Testis (tissue), 2 donors: ENCODE measurements around the gene SLC6A18.

Experiments used
- POLR2A ChIP-seq: fragments of 450-650 bp; IDR thresholded peaks from one replicate; pipeline ENCODE4 v1.6.1; 2017; ENCODE audit warnings: antibody characterized with exemption, mild to moderate bottlenecking, moderate library complexity
- TF ChIP-seq, protein P1 (sequence below), 3 experiments: fragments of 450-650 bp in 2 of 3; fragments of 200-600 bp in 1 of 3; sonication (generic) in 1 of 3; IDR thresholded peaks; one replicate each; pipeline ENCODE4 v1.5.1; 2016 to 2019; ENCODE audit warnings: antibody characterized with exemption in 3 of 3, mild to moderate bottlenecking in 2 of 3, moderate library complexity in 1 of 3

DNA sequence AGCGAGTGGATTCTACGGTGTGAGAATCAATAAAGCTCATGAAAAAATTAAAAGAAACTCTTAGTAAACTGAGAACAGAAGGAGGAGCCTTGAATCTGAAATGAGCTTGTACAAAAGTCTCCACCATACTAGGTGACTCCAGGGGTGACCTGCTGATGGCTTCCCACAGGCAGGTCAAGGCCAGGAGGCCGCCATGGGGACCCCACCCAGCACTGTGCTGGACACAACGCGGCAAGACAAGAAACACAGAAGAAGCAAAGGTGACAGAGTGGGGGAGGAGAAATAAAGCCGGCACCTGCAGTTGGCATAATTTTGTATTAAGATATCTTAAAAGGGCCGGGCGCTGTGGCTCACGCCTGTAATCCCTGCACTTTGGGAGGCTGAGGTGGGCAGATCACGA lies 35.9 kb upstream of the SLC6A18 start:
- TF ChIP-seq, protein P1, sequence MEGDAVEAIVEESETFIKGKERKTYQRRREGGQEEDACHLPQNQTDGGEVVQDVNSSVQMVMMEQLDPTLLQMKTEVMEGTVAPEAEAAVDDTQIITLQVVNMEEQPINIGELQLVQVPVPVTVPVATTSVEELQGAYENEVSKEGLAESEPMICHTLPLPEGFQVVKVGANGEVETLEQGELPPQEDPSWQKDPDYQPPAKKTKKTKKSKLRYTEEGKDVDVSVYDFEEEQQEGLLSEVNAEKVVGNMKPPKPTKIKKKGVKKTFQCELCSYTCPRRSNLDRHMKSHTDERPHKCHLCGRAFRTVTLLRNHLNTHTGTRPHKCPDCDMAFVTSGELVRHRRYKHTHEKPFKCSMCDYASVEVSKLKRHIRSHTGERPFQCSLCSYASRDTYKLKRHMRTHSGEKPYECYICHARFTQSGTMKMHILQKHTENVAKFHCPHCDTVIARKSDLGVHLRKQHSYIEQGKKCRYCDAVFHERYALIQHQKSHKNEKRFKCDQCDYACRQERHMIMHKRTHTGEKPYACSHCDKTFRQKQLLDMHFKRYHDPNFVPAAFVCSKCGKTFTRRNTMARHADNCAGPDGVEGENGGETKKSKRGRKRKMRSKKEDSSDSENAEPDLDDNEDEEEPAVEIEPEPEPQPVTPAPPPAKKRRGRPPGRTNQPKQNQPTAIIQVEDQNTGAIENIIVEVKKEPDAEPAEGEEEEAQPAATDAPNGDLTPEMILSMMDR (IDR thresholded peaks at IDR 0.05) = no peak
- TF ChIP-seq POLR2A = no peak
